Head of caudate nucleus (tissue), 42 donors: ENCODE data around the gene PLEKHG2.
A peak's percentile ranks its signal among the peaks of the same experiment; 100 is the strongest.

Experiments
- DNase-seq, 42 donors: peaks; one replicate each; pipeline versions ENCODE4 v3.0.0 to v3.0.0-alpha.2; 2020 to 2021; ENCODE audit warnings: mixed read lengths in 7 of 42
- intact Hi-C: fragments of 100-400 bp; cut with DNase I; formaldehyde crosslinking; loops from one replicate; pipeline ENCODE4 v1.15.0; 2022

PLEKHG2 gene

DNA sequence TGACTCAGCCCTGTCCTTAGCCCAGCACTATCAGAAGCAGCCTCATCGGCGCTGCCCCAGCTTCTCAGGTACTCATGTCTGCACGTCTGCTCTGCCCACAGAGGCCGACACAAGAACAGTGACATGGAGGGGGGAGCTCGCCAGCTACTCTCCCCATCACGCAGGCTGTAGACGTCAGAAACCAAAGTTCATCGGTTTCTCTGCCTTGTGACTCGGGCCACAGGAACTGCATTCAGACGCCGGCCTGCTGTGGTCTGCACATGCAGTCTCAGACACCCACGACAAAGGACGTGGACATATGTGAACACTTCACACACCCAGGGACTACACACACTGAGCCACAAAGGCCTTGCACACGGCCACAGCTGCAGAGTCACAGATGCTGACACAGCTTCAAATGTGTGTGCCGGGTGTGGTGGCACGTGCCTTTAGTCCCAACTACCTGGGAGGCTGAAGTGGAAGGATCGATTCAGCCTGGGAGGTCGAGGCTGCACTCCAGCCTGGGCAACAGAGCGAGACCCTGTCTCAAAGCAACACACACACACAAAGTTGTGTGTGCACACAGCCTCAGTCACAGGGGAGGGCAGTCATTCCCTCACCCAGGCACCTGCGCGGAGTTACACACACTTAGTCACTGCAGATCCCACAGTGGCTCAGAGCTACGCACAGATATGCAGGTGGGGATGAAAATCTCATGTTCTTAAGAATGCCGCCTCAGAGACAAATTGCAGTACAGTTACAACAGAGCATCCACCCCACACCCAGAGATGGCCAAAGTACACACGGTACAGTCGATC lies 10.7 kb upstream of the PLEKHG2 start:
- peak in 26 of 42 donors; percentile 25 to 75 (median 54) for DNase-seq
- intact Hi-C loops, result no loop called here

GRCh38 chr19:39402346-39403300 lies 9.8 kb upstream of the PLEKHG2 start:
- peak; percentile 45 to 92 (median 73) for DNase-seq
- intact Hi-C loops, result no loop called here

DNA sequence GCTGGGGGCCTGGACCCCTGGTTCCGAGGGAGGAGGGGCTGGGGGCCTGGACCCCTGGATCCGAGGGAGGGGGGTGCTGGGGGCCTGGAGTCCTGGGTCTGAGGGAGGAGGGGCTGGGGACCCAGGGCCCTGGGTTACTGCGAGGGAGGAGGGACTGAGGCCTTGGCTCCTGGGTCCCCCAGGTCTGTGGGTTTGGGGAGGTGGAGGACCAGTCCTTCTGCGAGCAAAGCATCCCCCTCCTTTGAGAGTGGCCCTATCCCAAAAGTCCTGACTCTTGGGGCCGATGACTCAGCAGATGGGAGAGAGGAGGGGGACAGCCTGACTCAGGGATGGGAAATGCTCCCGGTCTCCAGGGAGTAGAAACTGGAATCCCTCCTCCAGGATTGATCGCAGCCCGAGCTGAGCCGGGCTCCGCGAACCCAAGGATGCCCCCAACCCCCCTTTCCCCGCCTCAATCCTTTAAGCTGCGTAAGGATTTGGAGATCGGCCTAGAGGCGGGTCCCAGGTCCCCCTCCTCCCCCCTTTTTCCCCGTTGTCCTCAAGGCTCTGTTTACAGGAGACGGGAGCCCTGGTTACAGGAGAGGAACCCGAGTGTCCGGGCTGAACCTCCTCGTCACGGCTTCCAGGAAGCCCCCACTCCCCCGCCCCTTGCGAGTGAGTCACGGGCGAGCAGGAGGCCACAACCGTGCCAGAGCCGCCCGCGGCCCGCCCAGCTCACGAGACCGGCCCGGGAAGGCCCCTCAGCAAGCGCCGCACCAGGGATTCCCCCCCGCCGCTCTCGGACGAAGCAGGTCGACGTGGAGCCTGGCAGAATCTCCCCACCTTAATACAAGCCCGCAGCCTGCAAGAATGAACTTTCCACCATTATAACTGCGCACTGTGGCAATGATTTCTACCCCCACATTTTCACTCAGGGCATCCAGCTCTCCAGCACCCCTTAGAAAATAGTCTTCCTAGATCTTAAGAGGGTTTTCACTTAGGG lies 8.8 kb upstream of the PLEKHG2 start:
- peak; percentile 47 to 95 (median 75) for DNase-seq
- intact Hi-C loops, result no loop called here

GRCh38 chr19:39405261-39405957 lies 7.1 kb upstream of the PLEKHG2 start:
- peak in 2 of 42 donors; percentile 20 to 40 for DNase-seq
- intact Hi-C loops, result no loop called here

DNA sequence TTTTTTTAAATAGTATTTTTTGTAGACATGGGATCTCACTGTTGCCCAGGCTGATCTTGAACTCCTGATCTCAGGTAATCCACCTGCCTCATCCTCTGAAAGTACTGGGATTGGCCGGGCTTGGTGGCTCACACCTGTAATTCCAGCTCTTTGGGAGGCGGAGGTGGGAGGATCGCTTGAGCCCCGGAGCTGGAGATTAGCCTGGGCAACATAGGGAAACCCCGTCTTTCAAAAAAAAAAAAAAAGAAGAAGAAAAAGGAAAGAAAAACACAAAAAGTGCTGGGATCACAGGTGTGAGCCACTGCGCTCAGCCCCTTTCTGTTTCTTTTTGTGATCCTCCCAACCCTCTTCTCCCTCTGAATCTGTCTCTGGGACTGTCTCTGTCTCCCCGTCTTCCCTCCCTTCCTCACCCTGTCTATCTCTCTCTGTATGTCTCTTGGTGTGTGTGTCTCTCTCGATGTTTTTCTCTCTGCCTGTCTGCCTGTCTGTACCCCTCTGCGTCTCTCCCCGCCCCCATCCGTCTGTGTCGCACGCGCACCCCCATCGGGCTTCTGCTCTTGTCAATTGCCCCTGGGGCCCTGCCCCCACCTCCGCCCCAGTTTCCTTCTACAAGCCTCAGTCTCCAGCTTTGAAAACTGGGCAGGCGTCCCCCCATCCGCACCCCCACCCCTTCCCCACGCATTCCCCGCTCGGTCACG lies 6.4 kb upstream of the PLEKHG2 start:
- intact Hi-C loops, result no loop called here
- peak in 7 of 42 donors; percentile 21 to 76 (median 48) for DNase-seq

DNA sequence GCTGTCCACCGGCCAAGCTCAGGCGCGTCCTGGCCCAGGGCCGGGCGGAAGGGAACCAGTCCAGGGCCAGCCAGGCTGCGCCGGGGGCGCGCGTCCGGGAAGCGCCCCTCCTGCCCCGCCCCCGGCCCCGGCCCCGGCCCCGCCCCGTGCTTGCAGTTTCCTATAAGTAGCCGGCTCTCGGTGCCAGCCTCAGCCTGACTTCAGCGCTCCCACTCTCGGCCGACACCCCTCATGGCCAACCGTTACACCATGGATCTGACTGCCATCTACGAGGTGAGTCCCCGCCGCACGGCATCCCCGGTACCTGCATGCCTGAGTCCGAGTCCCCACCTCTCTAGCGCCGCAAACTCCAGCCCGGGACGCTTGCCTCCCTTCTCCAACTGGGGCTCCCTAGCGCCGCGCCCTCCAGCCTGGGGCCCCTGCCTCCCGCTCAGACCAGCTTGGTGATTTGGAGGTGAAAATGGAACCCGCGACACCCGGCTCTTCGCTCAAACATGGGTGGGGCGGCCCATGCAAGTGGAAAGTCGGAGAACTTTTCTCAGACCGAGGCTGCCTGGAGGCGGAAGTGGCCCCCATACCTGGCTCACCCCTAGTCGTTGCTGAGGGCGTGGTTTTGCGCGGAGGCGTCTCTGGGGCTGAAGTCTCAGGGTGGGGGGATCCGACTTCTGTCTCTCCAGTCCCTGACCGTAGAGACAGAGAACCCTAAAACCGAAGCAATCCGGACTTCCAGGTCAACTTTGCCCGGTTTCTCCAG lies 5.6 kb upstream of the PLEKHG2 start, which contains the start of gene ZFP36:
ZFP36 (plus strand) TSS at position 192 of the 754 bp plus-strand sequence; CDS start at position 250, 58 bp downstream.
- intact Hi-C loops, result no loop called here
- DNase-seq, result peak; percentile 66 to 94 (median 80)

DNA sequence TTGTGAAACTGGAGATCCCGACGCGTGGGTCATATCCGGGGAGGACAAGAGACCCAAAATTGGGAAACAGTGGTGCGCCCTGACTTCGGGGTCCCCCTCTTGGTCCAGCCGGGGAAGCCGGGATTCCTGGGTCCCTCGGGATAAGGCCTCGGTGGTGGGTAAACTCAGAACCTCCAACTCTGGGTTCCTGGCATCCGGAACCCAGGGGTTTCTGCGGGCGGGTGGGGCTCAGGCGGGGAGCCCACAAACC lies 5.1 kb upstream of the PLEKHG2 start:
- DNase-seq, result no peak
- intact Hi-C loops, result no loop called here

DNA sequence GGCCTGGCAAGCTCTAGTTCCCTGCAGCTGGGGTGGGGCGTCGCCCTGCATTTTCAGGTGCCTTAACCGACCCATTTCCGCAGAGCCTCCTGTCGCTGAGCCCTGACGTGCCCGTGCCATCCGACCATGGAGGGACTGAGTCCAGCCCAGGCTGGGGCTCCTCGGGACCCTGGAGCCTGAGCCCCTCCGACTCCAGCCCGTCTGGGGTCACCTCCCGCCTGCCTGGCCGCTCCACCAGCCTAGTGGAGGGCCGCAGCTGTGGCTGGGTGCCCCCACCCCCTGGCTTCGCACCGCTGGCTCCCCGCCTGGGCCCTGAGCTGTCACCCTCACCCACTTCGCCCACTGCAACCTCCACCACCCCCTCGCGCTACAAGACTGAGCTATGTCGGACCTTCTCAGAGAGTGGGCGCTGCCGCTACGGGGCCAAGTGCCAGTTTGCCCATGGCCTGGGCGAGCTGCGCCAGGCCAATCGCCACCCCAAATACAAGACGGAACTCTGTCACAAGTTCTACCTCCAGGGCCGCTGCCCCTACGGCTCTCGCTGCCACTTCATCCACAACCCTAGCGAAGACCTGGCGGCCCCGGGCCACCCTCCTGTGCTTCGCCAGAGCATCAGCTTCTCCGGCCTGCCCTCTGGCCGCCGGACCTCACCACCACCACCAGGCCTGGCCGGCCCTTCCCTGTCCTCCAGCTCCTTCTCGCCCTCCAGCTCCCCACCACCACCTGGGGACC lies 4.6 kb upstream of the PLEKHG2 start:
- intact Hi-C loops, result no loop called here
- peak in 6 of 42 donors; percentile 19 to 46 (median 23) for DNase-seq

GRCh38 chr19:39408392-39409207 lies 3.9 kb upstream of the PLEKHG2 start:
- peak in 3 of 42 donors; percentile 11 to 58 (median 32) for DNase-seq
- intact Hi-C loops, result no loop called here

DNA sequence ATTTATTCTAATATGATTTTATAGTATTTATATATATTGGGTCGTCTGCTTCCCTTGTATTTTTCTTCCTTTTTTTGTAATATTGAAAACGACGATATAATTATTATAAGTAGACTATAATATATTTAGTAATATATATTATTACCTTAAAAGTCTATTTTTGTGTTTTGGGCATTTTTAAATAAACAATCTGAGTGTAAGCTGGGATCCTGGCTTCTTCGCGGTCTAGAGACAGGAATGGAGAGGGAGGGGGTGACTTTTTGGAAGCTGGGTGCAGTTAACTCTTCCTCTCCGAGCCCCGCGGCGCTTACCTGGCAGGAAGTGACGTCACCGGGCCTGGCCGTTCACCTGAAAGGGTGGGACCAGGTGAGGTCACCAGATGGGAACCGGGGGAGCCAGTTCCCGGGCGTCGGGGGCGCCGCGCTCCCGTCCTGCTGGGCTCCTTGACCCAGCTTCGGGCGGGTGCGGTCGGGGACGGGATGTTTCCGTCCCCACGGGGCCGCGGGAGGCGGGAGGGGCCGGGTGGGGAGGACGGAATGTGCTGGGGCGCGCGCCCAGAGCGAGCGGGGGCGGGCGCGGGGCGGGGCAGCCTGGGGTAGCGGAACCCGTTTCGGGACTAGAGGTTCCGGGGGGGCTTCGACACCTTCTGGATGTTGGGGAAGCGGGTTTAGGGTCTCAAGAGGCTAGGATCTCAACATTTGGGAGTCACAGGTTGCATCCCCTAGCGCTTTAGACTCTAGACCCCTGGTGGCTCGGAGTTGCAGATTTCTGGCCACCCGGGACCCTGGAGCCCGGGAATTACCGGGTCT lies 3.1 kb upstream of the PLEKHG2 start:
- DNase-seq, result peak in 41 of 42 donors; percentile 33 to 89 (median 71)
- intact Hi-C loops, result no loop called here

DNA sequence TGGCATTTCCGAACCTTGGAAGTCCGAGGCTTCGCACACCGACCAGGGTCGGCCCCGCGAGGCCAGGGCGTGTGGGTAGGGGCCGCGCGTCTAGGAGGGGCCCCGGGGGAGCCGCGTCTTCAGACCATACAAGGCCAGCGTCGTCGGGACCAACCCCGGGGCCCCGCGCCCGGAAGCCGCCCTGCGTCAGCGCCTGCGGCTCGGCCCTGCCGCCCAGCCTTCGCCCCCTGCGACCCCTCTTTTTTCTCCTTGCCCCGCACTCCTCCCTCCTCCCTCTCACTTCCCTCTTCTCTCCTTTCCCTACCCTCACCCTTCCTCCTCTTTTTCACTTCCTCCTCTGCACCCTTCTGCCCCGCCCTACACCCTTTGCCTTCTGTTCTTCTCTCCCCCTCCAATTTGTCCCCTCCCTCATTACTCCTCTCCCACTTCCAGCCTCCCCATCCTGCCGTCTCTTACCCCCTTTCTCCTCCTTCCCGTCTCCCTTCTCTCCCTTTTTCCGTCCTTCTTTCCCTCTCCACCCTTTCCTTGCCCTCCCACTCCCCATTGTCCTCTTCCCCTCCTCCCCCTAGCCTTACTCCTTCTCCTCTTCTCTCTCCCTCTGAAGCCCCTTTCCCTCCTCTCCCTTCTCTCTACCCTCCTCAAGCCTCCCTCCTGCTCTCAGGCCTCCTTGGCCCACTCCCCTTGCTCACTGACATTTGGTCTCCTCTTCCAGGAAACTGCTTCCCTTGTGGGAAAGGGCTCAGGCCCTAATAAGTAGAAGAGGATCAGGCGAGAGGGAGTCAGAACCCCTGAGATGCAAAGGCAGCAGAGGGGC lies 2.2 kb upstream of the PLEKHG2 start:
- intact Hi-C loops, result no loop called here

DNA sequence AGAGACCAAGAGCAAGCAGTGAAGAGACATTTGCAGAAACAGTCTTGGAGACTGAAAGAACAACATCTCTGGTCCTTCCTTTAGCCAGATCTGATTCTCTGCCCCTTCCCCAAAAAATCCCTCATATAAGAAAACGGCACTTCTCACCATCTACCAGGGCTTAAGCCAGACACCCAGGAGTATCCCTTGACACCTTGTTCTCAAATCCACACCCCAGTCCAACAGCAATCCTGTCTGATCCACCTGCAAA lies 1.7 kb upstream of the PLEKHG2 start:
- intact Hi-C loops, result no loop called here
- DNase-seq, result no peak

More for the DNA sequence above, 2.2 kb upstream of the PLEKHG2 start:
- peak in 22 of 42 donors; percentile 16 to 67 (median 40) for DNase-seq

- DNase-seq, result peak in 1 of 42 donors; percentile 46
- intact Hi-C loops, result no loop called here
These were observed 1.2 kb upstream of the PLEKHG2 start for GRCh38 chr19:39411081-39411831.

DNA sequence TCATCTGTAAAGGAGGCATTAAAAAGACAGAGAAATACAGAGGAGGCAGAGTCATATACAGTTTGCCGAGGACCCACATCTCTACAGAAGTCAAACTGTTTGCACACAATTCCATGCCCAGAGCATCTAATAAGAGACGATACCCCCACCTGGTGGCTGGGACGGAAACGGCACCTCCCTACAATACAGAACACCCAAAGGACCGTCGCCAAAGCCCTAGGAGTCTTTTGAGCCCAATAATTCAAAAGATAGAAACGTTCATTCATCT lies 703 bp upstream of the PLEKHG2 start:
- peak; percentile 67 to 94 (median 85) for DNase-seq
- intact Hi-C loops, result no loop called here
